GM19324 (cell line): ENCODE data around the gene TMEM167A.
"Not testable (repeated sequence)": the region's sequence is repeated elsewhere in the genome, so short reads cannot be mapped to it uniquely, and the experiment has no call there.

Source experiments
- ATAC-seq: cut with Tn5 transposase; IDR thresholded peaks from one replicate; pipeline ENCODE4 v1.9.1; 2021; ENCODE audit warnings: mild to moderate bottlenecking, moderate library complexity; ENCODE audit not compliant: unreplicated experiment, low FRiP score

Gene TMEM167A

DNA sequence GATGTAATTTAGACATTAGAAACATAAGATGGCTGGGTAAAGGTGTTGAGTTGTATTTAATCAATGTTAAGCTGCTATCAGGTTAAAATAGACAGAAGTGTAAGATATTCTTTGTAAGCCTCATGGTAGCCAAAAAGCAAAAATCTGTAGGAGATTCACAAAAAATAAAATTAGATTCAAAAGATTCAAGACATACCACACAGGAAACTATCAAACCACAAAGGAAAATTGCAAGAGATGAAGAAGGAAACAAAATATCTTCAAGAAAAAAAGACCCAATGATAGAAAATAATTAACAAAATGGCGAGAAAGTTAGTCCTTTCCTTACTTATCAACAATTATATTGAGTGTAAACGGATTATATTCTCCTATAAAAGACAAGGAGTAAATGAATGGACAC, 15.4 kb upstream of the TMEM167A start:
- no peak for ATAC-seq

DNA sequence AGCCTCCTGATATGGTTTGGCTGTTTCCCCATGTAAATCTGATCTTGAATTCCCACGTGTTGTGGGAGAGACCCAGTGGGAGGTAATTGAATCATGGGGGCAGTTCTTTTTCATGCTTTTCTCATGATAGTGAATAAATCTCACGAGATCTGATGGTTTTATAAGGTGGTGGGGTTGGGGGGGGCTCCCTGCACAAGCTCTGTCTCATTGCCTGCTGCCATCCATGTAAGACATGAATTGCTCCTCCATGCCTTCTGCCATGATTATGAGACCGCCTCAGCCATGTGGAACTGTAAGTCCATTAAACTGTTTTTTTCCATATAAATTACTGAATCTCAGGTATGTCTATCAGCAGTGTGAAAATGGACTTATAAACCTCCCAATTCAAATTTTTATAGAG, 13.0 kb upstream of the TMEM167A start:
- no peak for ATAC-seq

DNA sequence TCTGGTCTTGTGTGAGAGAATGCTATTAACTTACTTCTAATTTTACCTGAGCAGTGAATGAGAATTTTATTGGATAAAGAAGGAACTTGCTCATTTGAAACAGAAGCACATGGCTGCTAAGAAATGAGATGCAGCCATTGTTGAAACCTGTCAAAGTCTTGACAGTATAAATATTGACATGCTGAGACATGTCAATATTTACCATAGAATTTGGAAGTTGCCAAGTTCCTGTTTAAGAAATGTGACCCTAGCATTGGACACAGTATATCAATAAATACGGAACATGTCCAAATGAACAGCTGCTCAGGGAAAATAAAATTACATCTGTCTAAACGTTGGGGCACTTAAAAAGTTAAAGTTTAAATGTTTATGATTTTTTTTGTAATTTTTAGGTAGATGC, 7.9 kb upstream of the TMEM167A start:
- no peak for ATAC-seq

DNA sequence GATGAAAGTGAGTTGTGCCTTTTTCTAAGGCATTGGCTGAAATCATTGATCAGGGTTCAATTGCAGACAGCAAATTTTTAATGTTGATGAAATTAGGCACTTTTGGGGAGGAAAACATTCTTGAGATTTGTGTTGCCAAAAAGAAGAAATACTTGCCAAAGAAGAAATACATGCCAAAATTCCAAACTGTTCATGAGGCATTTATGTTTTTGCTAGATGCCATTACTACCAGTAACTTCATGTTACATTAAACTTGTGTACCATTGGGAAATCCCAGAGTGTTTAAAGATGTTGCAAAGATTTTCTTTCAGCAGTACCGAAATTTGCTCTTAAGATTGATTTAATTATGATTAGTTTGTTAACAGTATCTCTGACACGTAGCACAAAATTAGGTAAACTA, 7.1 kb upstream of the TMEM167A start:
- no peak for ATAC-seq

DNA sequence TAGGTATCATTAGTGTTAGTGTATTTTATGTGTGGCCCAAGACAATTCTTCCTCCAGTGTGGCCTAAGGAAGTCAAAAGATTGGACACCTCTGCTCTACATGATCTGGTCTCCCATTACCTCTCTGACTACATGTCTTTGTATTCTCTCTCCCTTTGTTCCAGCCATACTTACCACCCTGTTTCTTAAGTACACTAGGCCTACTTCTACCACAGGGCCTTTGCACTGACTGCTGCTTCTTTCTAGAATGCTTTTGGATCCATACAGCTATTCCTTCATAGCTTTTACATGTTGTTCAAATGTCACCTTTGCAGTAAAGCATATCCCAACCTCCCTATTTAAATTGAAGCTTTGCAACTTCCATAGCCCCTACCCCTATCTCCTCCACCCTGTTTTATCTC, 5.6 kb upstream of the TMEM167A start:
- no peak for ATAC-seq

DNA sequence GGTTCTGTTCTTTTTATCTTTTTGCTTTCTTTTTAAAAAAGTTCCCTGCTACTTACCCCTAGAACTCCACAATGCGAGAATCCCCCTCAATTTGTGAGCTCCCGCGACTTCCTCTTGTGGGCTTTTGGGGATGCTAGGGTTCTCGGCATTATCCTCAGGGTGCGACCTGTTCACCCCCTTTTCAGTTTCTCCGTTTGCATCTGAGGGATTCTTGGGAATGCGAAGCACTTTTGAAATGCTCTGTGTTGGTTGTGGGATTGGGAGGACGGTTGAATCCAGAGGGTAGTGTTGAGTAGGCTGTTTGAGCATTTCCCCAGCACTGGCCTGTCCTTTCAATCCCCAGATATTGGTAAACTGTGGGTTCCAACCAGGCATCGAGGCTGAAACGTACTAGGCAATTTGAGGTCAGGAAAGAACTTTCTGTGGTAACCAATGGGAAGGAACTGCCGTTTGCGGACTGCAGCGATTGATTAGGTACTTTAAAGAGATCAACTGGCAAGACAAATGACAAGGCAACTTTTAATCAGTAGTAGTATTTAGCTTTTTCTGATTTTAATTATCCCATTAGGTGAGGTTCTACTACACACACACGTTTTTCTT, 568 bp upstream of the TMEM167A start:
- peak; percentile 6 for ATAC-seq

DNA sequence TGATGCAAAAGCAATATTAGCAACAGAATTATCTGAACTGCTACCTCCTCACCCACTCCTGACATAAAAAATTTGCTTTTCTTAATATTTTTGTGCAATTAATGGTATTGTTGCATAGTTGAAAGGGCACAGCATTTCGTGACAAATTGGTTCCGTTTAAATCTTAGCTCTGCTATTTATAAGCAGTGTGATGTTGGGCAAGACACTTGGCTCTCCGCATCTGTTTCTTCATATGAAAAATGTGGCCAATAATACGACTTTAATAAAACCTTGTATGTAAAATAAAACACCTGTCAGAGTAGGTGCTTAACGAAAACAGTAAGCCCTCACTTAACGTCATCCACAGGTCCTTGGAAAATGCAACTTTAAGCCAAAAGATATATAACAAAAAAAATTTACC, 4.2 kb downstream of the TMEM167A start:
- ATAC-seq: no peak

DNA sequence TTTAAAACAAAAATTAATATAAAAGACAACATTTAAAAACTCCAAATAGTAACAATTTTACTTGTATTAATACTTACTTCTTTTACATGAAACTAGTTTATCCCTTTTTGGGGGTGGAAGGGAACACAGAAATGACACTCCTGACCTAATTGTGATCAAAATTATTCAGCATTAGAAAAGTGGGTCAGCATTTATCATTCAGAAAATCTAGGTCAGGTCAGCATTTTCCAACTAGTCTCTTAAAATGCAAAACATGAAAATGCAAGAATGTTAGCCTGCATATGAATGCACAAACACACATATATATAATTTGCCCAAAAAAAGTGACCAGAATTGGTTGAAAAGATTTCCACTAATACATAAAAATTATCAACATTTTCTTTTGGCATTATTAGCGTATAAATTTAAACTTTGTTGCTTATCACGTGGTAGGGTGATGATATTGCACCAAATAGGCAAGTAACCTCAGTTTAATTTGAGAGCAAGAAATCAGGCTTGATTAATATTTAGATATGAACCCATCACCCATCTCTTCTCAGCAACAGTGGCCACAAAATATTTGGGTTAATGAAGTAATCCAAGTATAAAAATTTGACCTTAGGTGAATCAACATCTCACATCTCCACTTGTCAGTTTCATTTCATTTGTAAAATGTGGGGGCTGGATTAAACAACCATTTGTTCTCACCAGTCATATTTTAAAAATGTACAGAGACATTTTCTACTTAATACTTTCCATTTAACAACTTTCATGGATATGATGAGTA, 5.7 kb downstream of the TMEM167A start:
- no peak for ATAC-seq

DNA sequence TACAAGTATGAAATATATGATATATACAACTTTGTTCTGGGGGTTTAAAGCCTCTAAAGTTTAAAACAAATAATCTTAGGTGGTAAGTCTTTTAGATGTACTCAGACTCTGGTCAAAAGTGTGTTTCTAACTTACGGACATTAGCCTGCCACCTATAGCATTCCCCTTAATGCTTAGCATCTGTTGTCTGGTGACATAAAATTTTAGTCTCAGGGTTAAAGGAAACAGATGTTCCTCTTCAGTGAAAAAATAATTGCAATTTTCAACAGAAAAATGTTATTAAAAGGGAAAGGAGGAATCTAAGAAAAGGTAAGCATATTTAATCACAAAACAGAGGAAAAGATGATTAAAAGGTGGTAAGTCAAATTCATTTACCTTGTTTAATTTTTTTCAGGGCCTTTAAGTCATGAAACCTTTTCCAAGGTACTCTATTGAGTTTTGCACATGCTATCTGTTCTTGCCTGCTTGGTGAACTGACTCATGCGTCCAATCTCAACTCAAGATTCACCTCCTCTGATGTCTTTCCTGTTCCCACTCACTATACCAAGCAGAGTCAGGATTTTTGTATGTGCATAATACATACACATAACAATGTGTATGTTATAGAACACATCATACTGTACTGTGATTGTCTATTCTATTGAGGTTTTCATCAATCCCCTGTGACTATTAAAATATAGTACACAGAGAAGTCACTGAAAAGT, 7.9 kb downstream of the TMEM167A start:
- ATAC-seq: no peak

DNA sequence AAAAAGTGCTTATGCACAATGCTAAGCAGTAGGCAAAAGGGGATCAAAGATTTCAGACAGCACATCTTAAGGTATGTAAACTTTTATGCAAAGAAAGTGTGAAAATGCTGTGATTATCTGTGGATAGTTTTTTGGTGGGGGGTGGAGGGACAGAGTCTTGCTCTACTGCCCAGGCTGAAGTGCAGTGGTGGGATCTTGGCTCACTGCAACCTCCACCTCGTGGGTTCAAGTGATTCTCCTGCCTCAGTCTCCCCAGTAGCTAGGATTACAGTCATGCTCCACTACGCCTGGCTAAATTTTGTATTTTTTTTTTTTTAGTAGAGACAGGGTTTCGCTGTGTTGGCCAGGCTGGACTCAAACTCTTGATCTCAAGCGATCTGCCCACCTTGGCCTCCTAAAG, 9.8 kb downstream of the TMEM167A start:
- ATAC-seq: not testable (repeated sequence)

DNA sequence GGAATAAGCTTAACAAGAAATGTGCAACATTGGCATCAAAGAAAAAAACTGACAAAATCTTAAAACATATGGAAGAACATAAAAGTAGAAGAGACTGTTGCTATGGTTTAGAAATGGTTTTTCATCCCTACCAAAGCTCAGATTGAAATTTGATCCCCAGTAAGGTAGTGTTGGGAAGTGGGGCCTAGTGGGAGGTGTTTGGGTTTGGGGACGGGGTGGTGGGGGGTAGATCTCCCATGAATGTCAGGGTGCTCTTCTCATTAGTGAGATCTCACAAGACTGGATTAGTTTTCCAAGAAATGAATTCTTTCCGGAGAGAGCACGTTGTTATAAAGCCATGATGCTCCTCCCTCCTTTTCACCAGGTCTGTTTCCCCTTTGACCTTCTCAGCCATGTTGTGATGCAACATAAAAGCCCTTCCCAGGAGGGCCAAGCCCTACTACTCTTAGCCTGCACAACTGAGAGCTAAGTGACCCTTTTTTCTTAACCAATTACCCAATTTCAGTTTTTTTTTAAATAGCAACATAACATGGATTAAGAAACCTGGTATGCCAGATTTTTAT, 10.6 kb downstream of the TMEM167A start:
- ATAC-seq: no peak

DNA sequence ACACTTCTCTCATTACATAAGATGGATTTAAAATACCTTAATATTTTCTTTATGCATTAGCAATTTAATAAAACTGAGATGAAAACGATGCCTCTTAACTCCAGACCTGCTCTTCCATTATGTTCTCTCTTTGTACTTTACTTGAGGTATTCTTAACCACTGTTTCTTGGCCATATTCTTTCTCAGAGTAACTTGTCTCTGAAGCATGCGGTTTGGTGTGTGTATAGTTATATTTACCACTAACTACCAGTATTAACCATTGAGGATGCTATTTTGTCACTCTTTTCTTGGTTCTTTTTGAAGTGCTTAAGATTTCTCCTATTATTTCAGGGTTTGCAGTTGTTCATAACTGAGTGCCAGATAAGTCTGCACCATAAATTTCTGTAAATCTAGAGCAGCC, 17.9 kb downstream of the TMEM167A start:
- ATAC-seq: no peak

DNA sequence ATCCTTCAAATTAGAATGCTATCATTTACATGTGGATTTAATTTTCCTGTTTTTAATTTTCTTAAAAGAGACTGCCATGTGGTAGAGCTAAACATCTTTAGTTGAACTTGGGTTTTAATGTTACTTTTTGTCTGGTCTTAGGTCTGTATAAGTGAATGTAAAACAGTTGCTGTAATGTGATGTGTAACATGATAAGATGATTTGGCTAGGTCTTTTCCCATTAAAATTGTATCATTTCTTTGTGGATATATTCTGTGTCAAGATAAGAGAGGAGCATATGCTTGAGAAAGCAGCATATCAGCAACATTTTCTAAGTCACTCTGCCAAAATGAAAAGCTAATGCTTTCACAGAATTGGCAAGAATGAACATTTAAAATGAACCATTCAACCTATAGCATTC, 18.5 kb downstream of the TMEM167A start:
- ATAC-seq: no peak

DNA sequence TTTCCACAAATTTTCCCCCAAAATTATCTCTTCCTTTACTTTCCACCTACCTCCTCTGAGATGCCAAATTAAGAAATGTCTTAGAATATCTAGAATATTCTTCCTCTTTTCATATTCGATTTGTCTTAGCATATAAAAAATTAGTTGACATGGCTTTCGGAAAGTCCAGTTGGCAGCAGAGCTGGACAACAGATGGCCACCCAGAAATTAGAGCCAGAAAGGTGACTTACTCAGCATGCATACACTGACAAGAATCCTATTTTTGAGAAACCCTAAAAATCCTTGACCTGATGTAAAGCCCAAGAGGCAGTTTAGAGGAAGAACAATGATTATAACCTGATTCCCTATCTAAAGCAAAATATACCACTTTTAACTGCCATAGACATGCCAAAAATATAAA, 22.0 kb downstream of the TMEM167A start:
- no peak for ATAC-seq

DNA sequence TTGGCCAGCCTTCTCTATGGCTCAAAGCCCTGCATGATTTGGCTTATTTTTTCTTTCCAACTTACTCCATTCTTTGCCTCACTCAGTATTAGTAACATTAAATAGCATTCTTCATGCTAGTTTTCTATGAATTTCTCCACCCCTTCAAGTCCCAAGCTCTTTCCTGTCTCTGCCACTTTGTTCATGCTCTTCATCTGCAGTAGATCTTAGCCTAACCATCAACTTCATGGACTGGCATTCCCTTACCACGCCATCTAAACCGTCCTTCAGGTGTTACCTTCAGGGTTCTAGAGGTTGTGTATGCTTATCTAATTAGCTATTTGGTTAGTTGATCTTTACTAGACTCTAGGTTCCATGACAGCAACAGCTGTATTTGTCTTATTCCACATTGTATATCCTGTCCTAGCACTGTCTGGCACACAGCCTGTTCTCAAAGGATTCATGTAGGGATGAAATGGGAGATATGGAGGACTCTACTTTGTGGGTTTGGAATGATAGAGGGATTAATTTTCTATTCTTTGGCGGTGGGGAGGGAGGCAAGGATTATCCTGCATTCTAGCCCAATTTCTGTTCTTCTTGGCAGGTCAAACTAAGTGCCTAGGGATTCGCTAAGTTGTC, 26.4 kb downstream of the TMEM167A start:
- no peak for ATAC-seq

DNA sequence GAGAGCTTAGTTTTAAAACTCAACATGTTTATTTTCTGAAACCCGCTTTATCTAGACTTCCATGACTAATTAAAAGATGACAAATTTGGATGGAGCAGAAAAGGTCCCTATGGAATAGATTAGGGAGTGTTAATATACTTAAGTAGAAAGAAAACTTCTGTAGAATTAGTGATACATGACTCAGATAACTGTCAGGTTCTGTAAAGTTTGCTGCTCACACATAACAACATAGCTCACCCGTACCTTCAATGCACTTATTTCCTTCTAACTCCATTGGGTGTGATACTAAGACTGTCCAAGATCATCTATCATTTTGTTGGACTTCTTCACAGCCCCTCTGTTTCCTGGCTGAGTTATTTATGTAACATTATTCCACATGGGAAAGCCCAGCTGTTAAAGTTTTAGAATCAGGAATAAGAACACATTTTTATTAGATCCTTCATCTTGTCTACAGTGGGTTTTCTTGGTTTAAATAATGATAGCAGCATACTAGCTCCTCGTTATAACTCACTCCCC, 27.8 kb downstream of the TMEM167A start:
- ATAC-seq: no peak

DNA sequence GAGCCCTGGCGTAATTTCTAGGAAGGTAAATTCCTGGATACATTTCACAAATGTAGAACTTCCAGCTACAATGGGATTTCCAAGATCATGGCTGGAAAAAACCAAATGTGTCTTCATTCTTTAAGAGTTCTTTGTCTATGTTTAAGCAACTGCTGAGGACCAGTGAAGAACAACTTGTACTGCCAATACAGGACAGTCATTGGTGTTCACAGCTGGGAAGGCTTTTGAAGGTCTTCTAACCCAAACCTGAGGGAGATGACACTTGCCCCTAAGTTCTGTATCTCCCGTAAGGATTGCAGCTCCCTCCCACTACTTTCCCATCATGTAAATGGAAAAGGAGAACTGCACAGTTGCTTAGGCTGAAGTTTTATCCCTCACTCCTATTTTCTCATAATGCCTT, 28.4 kb downstream of the TMEM167A start:
- no peak for ATAC-seq

DNA sequence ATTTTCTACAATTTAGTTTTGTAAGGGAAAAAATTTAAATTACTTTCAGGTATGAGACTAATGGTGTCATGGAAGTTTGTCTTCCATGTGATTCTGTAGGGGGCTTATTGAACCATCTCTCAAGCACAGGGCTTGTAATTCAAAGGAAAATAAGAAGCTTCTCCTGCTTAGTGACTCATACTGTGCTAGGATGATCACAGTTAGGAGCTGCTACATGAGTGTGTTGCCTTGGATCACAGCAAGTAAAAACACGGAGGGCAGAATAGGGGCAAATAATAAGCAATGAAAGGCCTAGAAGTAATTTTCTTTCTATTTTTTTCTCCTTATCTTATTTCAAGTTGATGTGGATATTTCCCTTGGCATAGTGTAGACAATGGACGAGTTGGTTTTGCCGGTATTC, 28.9 kb downstream of the TMEM167A start:
- no peak for ATAC-seq

DNA sequence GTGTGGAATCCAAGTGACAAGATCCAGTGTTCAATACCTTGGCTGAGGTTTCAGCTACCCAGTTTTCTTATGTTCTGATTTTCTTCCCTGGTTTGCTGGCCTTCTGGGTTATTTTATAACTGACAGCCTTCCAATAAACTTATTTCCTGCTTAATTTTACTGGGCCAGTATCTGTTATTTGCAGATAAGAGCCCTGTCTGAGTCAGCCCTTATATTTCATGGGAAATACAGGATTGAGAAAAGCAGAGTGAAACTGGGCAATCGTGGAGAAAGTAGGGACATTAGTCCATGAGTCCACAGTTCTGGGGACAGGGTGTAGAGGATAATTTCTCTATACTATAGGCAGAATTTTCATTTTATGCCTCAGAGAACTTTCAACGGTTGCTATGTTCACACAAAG, 32.3 kb downstream of the TMEM167A start:
- ATAC-seq: no peak

DNA sequence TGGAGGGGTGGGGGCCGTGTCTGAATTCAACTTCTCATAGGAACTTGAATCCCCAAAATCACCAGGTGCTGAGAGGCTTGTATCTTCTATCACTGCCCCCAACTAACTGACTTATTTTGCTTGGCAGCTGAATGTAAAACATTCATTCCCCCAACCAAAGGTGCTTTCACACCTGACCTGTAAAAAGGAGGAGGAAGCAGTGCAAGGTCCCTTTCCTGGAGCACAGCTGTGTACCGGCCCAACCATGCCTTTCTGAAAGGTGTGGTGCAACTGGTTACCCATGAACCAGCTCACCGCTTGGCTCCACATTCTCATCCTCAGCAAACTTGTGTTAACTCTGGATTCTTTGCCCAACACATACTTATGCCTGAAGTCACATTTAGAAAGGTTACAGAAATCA, 34.7 kb downstream of the TMEM167A start:
- no peak for ATAC-seq

DNA sequence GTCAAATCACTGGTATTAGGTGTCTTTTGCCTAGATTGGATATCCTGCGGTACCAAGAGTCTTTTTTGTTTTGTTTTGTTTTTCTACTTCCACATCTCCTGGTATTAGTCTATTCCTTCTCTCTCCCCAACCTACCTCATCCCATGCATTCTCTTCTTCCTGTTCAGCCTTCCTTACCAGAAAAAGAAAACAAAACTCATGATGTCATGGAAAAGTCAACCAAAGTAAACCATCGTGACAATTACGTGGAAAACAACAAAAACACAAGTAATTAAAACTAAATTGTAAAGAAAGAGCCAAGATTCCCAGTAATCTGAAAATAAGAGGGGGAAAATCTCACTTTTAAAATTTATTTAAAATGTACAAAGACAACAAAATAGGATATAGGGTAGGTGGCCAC, 38.3 kb downstream of the TMEM167A start:
- no peak for ATAC-seq
